ENCODE results near the gene CCDC122.
"Not testable (repeated sequence)": the region's sequence is repeated elsewhere in the genome, so short reads cannot be mapped to it uniquely, and the experiment has no call there.

The CCDC122 gene

DNA sequence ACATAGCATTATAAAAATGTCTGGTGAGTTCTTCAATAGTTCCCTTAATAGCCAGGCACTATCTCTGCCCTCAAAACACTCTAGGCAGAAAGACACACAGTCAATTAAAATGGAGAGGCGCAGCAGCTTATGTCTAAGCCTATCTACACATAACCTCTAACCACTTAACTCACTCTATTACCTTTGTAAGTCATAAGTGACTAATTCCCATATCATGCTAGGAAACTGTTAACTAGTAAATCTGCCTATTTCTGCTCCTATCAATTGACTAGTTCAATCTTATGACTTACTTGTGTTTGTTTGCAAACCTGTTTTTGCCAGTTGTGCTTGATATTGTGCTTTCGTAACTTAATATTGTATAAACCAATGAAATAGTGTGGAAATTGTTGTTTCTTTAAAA, 3.2 kb downstream of the CCDC122 start:
- DNase-seq: no peak

DNA sequence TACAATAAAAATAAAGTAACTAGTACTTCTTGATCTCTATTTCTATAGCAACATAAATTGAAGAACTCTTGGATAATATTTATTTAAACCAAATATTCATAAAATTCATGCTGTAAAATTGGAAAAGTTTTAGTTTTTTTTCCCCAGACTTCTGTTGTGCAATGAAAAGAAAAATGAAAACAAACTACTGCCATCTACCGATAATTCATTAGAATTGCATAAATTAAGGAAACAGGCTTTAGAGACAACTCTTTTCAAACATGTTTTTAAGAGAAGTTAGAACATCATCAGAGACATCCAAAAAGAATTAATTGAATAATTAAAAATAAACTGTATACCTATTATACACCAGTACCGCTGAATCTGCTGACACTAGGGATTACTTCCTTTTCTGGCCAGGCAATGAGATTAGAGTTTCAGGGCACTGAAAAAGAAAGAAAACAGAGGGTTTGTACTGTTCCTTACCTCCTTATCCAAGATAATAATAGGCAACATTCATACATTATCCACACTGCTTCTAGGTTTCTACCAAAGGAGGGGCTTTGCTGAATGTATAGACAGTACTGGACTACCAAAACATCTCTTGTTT, 4.9 kb downstream of the CCDC122 start:
- no peak for DNase-seq

DNA sequence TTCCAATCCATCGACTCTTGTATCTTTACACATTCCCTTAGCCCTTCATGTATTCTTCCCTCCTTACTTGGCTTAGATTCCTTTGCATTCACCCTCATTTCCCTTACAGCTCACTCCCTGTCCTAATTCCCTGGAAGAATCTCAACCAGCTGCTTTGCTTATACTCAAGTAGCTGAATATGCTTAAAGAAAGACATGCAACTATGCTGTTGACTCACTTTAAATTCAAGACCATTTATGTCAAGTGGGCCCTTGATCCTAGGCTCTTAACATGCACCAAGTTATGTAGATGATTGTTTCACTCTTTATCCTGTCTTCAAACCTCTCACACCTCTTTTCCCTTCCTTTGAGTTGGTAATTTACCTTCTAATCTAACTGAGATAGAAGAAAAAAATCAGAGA, 7.4 kb downstream of the CCDC122 start:
- no peak for DNase-seq

GRCh38 chr13:43865892-43866291, 13.6 kb downstream of the CCDC122 start:
- DNase-seq: no peak

DNA sequence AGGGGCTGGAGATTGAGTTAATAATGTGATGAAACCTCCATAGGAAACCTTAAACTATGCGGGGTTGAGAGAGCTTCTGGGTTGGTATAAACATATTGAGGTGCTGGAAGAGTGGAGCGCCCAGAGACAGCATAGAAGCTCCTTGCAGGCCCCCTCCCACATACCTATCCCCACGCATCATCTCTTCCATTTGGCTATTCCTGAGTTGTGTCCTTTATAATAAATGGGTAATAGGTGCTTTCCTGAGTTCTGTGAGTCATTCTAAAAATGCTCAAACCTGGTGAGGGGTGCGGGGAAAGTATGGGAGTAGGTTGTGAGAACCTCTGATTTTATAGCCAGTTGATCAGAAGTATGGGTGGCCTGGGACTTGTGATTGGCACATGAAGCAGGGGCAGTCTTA, 14.6 kb downstream of the CCDC122 start:
- no peak for DNase-seq

- no peak for DNase-seq
Measured at GRCh38 chr13:43861863-43862262, 17.7 kb downstream of the CCDC122 start.

DNA sequence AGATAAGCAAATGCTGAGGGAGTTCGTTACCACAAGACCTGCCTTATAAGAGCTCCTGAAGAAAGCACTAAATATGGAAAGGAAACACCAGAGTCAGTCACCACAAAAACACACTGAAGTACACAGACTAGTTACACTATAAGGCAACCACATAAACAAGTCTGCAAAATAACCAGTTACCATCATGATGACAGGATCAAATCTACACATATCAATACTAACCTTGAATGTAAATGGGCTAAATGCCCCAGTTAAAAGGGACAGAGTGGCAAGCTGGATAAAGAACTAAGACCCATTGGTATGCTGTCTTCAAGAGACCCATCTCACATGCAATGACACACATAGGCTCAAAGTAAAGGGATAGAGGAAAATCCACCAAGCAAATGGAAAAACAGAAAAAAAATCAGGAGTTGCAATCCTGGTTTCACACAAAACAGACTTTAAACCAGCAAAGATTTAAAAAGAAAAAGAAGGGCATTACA, 26.6 kb downstream of the CCDC122 start:
- no peak for DNase-seq

DNA sequence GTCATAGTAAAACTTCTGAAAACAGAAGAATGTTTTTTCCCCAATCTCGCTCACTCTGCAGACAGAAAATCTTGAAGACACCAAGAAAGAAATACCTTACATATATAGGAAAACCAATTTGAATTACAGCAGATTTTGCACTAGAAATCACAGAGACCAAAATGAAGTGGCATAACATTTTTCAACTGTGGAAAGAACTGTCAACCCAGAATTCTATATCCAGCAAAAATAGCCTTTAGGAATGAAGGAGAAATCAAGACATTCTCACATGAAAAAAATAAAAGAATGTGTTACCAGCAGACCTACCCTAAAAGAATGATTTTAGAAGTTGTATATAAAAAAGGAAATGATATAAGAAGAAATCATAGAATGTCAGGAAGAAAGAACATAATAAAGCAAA, 28.7 kb downstream of the CCDC122 start:
- DNase-seq: no peak

DNA sequence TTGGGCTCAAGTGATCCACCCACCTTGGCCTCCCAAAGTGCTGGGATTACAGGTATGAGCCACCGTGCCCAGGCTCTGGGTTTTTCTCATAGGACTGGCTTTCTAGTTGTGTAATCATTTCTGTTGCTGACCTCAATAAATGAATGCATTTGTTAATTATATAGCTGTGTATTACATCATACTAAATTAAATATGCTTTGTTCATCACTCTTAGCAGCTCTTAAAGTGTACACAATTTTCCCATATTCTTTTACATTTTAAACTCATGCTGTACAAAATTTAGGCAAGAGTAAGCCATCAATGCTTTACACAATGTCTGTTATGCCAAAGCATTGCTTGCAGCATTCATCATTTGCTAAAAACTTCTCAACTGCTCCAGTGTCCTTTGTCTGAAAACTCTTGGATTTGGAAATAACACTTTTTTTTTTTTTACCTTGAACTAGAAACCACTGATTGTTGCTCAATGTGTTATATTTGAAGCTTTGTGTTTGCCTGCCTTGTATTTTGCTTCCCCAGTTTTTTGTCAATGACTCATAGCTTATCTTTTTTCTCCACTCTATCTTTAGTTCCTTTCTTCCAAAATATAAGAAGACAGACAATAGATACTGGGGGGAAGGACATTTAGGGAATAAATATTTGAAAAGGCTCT, 31.4 kb downstream of the CCDC122 start:
- DNase-seq: no peak

GRCh38 chr13:43846496-43847158, 32.9 kb downstream of the CCDC122 start:
- no peak for DNase-seq

DNA sequence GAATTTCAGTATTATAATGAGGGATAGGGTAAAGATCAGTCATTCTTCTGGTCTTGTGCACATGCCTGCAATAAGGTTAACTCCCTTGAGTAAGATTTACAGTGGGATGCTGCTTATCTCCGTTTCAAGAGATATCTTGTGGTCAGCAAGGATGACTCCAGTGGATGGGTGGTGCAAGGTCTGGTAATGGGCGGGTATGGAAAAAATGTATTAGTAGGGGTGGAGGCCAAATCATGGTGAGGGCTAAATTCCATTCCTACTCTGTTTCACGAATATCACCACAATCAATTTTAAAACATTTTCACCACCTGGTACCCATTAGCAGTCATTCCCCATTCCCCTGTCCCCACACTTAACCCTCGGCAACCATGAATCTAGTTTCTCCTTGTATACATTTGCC, 40.6 kb downstream of the CCDC122 start:
- no peak for DNase-seq

DNA sequence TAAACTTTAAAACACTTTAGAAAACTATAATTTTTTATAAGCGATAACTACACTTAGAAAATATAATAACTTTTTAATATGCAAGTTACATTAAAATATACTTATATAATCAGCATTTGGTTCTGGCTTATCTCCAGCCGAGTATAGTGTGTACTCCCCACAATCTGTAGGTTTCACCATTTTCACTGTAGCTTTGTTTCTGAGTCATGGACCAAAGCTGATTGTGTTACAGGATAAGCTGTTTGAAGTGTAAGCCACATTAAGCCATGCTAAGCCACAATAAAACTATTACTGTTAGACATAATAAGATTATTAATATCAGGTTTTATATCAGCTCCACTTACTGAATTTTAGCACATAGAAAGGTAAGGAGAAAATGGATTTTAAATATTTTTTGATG, 43.8 kb downstream of the CCDC122 start:
- no peak for DNase-seq

GRCh38 chr13:43831088-43831487, 48.5 kb downstream of the CCDC122 start:
- DNase-seq: no peak

GRCh38 chr13:43830497-43830881, 49.1 kb downstream of the CCDC122 start:
- no peak for DNase-seq

- DNase-seq: not testable (repeated sequence)
Measured at GRCh38 chr13:43824656-43825055, 54.9 kb downstream of the CCDC122 start.

DNA sequence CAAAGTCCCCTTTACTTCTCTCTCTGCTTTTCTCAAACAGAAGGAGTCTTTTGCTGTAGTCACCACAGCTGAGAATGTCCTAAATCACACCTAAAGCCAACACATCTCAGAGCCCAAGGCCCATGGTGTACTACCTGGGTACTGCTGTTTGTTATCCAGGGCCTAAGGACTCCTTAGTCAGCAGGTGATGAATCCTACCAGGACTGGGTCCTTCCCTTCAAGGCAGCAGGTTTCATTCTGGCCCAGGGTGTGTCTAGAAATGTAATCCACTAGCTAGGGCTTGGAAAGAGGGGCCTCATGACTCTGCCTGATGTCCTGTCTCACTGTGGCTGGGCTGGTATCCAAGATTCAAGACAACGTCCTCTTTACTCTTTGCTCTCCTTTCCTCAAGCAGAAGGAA, 56.6 kb downstream of the CCDC122 start:
- DNase-seq: no peak

DNA sequence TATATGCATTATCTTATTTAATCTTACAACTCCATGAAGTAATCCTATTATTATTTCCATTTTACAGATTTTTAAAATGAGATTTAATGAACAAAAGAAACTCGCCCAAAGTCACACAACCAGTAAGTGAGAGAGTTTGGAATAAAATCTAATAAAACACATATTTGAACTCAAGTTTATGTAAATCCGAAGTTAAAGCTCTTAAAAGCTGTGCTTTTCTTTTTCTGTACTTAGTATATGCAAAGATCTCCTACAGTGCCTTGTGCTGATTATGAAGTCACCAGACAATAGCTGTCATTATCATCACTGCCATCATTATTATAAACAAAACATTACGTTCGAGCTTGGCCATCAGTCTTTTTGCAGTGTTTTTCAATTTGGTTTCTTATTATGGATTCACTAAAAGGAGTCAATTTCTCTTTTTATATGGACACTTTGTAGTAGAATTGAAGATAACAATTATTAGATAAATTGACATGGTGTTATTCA, 63.1 kb downstream of the CCDC122 start:
- DNase-seq: no peak

DNA sequence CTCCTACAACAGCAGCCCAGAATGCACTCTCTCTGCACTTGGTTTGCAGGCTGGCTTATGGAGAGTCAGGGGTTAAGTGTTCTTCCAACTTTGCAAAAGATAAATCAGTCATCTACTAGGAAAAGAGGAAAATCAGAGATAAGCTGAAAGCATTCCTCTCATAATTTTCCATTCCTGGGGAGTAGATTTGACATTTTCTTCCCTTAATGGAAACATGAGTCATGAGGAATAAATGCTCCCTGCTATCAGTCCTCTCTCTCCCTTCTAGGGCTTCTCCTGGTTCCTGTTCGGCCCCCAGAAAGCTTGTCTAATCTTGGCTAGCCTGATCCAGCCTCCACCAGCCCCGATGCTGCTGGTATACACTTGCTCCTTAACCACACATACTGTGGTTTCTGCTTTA, 64.3 kb downstream of the CCDC122 start:
- DNase-seq: no peak

GRCh38 chr13:43808676-43809075, 70.9 kb downstream of the CCDC122 start:
- no peak for DNase-seq

- no peak for DNase-seq
Measured at GRCh38 chr13:43805681-43806128, 73.8 kb downstream of the CCDC122 start.

- DNase-seq: no peak
Measured at GRCh38 chr13:43805071-43805468, 74.5 kb downstream of the CCDC122 start.

- DNase-seq: peak; percentile 0
Measured at GRCh38 chr13:43804461-43805070, 75.0 kb downstream of the CCDC122 start.

DNA sequence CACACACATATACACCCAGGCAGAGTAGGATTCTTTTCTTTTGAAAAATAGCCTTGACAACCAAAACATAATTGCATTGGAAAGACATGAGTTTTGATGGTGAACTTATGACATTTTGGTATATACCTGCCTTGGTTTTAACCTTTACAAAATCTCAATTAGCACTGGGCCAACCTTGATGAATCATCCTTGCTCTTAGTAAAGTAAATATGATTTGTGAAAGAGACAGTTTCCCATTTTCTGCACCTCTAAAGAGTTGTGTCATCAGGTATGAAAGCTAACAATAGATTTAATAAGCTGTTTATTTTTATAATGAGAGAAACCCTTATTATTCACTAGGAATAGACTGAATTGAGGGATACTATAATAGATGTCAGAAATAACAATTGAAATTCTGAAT, 77.0 kb downstream of the CCDC122 start:
- DNase-seq: no peak

DNA sequence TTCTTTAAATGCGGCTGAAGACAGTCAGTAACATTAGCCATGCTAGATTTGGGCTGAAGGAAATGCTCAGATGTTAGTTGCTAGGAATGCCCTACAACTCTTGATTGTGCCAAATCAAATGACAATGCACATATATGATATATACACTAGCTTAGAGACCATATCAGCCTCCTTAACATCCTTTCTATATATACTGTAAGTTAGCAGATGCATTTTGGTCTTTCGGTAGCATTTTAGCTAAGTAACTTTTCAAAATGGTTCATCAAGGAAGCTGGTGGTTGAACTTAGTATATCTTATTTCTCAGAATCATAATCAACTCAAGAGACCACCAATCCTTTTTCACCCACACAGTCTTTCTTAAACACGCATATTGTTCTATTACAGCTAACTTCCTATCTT, 78.7 kb downstream of the CCDC122 start:
- no peak for DNase-seq
